KMS-11 (cell line): ENCODE results near the gene CLSTN1.

Experiments used
- H2AFZ ChIP-seq: fragments of 200-600 bp; sonication (generic); 2 replicates; pipeline ENCODE4 v1.6.1; 2016; ENCODE audit warnings: antibody characterized with exemption, mixed run types, low read depth
- H3K27ac ChIP-seq: fragments of 200-600 bp; sonication (generic); 2 replicates; pipeline ENCODE4 v1.6.1; 2016; ENCODE audit warnings: mild to moderate bottlenecking, mixed run types
- H3K27me3 ChIP-seq: fragments of 200-600 bp; sonication (generic); 2 replicates; pipeline ENCODE4 v1.6.1; 2017; ENCODE audit warnings: mild to moderate bottlenecking, low read depth, mixed run types, moderate library complexity; ENCODE audit not compliant: insufficient read depth
- H3K36me3 ChIP-seq: fragments of 200-600 bp; sonication (generic); 2 replicates; pipeline ENCODE4 v1.6.1; 2017; ENCODE audit warnings: mild to moderate bottlenecking, mixed run types; ENCODE audit not compliant: insufficient read depth
- H3K4me1 ChIP-seq: fragments of 200-600 bp; sonication (generic); 2 replicates; pipeline ENCODE4 v1.6.1; 2016; ENCODE audit warnings: mild to moderate bottlenecking, low read depth, mixed run types; ENCODE audit not compliant: poor library complexity, severe bottlenecking
- H3K4me2 ChIP-seq: fragments of 200-600 bp; sonication (generic); 2 replicates; pipeline ENCODE4 v1.7.0; 2016; ENCODE audit warnings: mild to moderate bottlenecking, mixed run types
- H3K4me3 ChIP-seq: fragments of 200-600 bp; sonication (generic); IDR thresholded peaks from 2 replicates; pipeline ENCODE4 v1.6.1; 2017; ENCODE audit warnings: low read depth, low read length, mixed read lengths; ENCODE audit not compliant: insufficient read depth
- H3K79me2 ChIP-seq: fragments of 200-600 bp; sonication (generic); 2 replicates; pipeline ENCODE4 v1.6.1; 2016; ENCODE audit warnings: low read depth, mixed run types; ENCODE audit not compliant: insufficient read depth
- H3K9ac ChIP-seq: fragments of 200-600 bp; sonication (generic); 2 replicates; pipeline ENCODE4 v1.6.1; 2016; ENCODE audit warnings: mild to moderate bottlenecking, mixed run types
- H4K20me1 ChIP-seq: fragments of 200-600 bp; sonication (generic); 2 replicates; pipeline ENCODE4 v1.6.1; 2016; ENCODE audit warnings: mild to moderate bottlenecking, mixed run types; ENCODE audit not compliant: insufficient read depth
- TF ChIP-seq, protein P1 (sequence below): fragments of 200-600 bp; sonication (generic); conservative IDR thresholded peaks from 2 replicates; pipeline ENCODE4 v1.6.1; 2017; ENCODE audit warnings: low read depth, mild to moderate bottlenecking, antibody characterized with exemption, low read length, moderate library complexity, mixed read lengths

Gene CLSTN1

DNA sequence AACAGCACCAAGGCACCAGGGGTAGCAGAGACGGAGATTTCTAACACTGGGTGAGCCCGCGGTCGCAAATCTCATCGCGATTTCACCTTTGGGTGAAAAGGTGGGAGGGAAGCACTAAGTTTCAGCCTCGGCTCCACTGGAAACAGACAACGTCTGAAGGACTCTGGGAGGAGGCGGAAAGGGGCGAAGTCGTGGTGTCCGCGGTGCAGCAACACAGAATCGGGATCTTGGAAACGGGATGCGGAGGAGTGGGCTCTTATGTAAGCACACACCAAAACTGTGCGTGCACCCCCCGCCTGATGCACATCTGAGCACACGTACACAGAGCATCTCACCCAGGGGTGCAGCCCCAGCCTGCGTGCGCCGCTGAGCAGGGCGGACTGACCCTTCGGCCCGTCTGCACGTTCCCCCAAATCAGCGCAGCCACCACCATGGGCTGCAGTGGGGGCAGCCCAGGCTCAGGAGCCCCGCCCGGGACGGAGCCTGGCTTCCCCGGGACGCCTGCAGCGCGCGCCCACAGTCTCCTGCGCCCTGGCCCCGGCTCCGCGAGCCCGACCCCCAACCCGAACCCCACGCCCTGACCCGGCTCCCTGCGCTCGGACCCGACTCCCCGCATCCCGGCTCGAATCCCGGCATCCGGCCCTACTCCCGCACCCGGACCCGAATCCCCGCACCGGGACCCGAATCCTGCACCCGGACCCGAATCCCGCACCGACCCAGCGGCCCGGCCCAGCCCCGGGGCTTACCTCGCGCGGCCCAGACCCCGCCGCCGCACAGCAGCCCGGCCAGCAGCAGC lies 670 bp downstream of the CLSTN1 start:
- H4K20me1 ChIP-seq = peaks cover 16% of the 10 kb centered on the region
- H3K9ac ChIP-seq = peak overlapping the region; percentile 19; the same call in 1 of the 2 replicates
- peaks cover 30% of the 10 kb centered on the region for H3K4me1 ChIP-seq
- H3K36me3 ChIP-seq = no peaks in the 10 kb centered on the region
- peak overlapping the region; percentile 91 for H3K4me2 ChIP-seq
- H3K4me3 ChIP-seq = peak overlapping the region; percentile 47
- TF ChIP-seq, protein P1, sequence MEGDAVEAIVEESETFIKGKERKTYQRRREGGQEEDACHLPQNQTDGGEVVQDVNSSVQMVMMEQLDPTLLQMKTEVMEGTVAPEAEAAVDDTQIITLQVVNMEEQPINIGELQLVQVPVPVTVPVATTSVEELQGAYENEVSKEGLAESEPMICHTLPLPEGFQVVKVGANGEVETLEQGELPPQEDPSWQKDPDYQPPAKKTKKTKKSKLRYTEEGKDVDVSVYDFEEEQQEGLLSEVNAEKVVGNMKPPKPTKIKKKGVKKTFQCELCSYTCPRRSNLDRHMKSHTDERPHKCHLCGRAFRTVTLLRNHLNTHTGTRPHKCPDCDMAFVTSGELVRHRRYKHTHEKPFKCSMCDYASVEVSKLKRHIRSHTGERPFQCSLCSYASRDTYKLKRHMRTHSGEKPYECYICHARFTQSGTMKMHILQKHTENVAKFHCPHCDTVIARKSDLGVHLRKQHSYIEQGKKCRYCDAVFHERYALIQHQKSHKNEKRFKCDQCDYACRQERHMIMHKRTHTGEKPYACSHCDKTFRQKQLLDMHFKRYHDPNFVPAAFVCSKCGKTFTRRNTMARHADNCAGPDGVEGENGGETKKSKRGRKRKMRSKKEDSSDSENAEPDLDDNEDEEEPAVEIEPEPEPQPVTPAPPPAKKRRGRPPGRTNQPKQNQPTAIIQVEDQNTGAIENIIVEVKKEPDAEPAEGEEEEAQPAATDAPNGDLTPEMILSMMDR = no peak
- H3K27ac ChIP-seq = no peak overlapping the region
- H3K79me2 ChIP-seq = peaks cover 48% of the 10 kb centered on the region
- no peaks in the 10 kb centered on the region; the same call in 1 of the 2 replicates for H3K27me3 ChIP-seq
- peak overlapping the region; percentile 28; the same call in 1 of the 2 replicates for H2AFZ ChIP-seq

DNA sequence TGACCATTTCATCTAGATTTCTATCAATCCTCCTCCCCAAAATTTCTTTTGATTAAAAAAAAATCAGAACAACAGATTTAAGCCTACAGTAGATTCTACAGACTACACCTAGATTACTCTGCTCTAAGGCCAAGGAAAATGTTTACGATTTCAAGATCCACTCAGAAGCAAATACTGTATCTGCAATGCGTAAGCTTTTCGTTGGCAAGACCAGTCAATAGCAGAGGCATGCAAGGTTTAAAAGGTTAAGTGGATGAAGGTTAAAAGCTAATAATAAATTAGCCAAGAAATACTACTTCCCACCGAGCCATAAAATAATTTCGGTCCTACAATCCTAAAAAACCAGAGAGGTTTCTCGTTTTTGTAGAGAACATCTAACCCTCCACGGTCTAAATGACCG lies 1.3 kb downstream of the CLSTN1 start:
- Histone ChIP-seq H2AFZ (peak overlapping the region; percentile 28; the same call in 1 of the 2 replicates), H3K9ac (peak overlapping the region; percentile 19; the same call in 1 of the 2 replicates), H3K4me1 (peaks cover 30% of the 10 kb centered on the region), H3K27me3 (no peaks in the 10 kb centered on the region; the same call in 1 of the 2 replicates), H3K36me3 (no peaks in the 10 kb centered on the region), H4K20me1 (peaks cover 16% of the 10 kb centered on the region), H3K79me2 (peaks cover 54% of the 10 kb centered on the region), H3K4me2 (peak overlapping the region; percentile 91), H3K27ac (no peak overlapping the region), H3K4me3 (peak overlapping the region; percentile 47)
- TF ChIP-seq, protein P1 = no peak

DNA sequence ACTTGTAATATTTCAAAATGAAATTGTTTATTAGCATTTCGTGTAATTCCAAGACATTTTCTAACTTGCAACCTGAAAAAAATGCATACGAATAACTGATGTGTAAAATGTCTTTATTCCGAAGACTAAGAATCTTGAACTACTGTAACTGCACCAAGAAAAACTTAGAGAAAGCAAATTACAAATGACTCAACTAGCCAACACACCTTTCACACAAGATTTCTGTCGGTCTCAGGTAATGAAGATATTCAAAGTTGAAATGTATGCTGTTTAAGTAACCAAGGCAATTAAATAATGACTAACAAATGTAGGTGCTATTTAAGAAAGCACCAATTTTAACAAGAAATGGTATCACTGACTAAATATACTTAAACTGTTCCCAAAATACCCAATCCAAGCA lies 2.1 kb downstream of the CLSTN1 start:
- Histone ChIP-seq H3K36me3 (no peaks in the 10 kb centered on the region), H4K20me1 (peaks cover 16% of the 10 kb centered on the region), H3K27ac (no peak overlapping the region), H3K4me3 (no peak overlapping the region), H2AFZ (no peak overlapping the region), H3K9ac (no peak overlapping the region), H3K27me3 (no peaks in the 10 kb centered on the region; the same call in 1 of the 2 replicates), H3K4me2 (peak overlapping the region; percentile 91), H3K79me2 (peaks cover 61% of the 10 kb centered on the region), H3K4me1 (peaks cover 30% of the 10 kb centered on the region)
- TF ChIP-seq, protein P1 = no peak

DNA sequence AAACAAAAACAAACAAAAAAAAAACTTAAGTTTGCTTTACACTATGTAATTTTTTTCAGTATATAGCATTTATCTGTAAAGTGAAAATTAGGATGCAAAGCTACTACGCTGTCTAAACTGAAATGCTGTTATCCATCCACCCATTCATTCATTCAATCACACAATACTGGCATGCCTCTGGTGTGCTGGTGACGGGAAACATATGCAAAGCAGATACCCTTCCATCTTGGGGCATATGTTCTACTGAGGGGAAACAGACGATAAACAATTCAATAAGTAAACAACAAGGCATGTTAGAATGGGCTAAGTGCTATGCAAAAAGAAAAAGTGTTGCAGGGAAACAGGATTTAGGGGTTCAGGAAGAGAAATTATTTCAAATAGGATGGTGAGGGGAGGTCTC lies 3.2 kb downstream of the CLSTN1 start:
- Histone ChIP-seq H3K27ac (no peak overlapping the region), H2AFZ (no peak overlapping the region), H3K9ac (no peak overlapping the region), H3K4me2 (no peak overlapping the region), H3K4me3 (no peak overlapping the region), H3K79me2 (peaks cover 73% of the 10 kb centered on the region), H3K36me3 (no peaks in the 10 kb centered on the region), H4K20me1 (peaks cover 16% of the 10 kb centered on the region), H3K27me3 (no peaks in the 10 kb centered on the region), H3K4me1 (peaks cover 30% of the 10 kb centered on the region)
- TF ChIP-seq, protein P1 = no peak
